ENCODE measurements around the gene C9orf50.
A peak's percentile ranks its signal among the peaks of the same experiment; 100 is the strongest.
"Not testable (repeated sequence)": the region's sequence is repeated elsewhere in the genome, so short reads cannot be mapped to it uniquely, and the experiment has no call there.

The C9orf50 gene

DNA sequence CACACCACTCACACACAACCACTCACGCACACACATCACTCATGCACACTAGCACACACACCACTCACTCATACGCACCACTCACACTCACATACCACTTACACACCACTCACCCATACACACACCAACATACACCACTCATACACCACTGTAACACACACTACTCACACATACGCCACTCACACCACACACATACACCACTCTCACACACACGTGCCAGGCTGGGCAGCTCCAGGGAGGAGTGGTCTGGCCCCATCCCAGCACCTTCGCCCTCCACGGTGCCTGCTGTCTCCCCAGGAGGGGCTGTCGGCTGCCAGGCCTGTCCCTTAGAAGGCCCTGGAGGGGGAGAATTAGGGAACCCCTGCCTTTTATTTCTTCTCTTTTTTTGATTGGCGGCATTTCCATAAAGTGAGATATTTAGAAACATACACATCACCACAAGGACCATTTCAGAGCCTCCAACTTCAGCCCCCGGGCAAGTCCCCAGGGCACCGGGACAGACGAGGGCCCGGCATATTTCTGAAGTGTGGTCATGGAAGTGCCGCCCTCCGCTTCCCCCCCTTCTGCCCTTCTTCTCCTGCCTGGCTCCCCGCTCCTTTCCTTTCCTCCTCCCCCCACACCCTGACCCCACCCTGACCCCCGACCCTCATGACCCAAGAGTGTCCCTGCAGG lies 27.3 kb upstream of the C9orf50 start:
- no peak for DNase-seq (ENCODE audit: low spot score)

DNA sequence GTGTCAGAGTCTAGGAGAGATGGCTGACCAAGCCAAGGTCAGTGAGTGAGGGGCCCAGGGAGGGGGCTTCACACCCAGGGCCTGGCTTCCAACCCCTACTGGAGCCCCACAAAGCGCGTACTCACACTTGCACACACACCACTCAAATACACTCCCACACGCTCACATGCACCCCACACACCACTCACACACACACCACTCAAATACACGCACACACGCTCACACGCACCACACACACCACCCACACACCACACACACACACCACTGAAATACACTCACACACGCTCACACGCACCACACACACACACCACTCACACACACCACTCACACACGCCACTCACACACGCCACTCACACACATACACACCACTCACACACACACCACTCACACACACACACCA lies 26.7 kb upstream of the C9orf50 start:
- DNase-seq (ENCODE audit: low spot score): no peak

DNA sequence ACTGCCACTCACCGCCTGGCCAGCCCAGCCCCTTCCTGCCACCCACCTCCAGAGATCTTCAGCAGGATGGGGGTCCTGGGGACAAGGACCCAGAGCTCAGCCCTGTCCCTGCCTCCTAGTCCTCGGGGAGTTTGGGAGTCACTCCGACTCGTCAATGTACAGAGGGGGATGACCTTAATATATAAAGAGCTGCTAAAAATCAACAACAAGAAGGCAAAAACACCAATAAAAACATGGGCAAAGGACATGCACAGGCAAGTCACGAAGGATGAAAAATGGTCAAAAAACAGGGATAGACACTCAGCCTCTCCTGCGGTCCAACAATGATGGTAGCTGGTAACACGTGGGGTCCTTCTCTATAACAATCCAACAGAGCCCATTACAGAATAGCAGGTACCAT lies 25.8 kb upstream of the C9orf50 start:
- no peak for DNase-seq (ENCODE audit: low spot score)

DNA sequence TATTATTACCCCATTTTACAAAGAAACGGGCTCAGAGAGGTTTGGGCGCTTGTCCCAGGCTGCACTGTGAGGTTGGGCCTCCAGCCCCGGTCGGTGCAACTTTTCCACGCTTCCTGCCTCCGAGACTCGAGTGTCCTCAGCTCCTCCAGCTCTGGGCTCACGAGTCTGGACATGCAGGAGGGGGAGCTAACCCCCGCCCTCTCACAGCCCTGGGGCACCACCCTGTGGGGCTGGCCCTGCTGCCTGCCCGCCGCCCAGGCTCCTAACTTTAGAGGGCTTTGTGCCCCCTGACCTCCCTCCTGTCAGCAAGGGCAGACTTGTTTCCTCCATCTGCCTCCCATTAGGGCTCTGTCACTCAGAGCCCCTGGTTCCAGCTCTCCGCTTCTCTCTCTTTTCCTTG lies 25.4 kb upstream of the C9orf50 start:
- no peak for DNase-seq (ENCODE audit: low spot score)

DNA sequence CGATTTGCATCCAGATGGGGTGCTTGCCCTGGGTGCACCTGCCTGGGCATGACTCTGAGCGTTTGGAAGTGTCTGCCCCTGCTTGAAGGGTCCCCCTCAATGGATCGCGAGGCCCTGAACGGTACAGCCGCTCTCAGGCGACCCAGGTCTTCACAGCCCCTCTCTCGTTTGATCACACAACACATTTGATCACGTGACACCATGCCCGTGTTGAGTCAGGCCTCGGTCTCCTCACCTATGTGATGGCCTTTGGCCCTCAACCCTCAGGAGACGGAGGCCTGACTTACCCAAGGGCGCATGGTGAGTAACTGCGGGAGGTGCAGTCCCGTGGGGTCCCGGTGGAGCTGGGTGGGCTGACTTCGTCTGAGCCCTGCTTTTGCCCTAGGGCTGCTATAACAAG lies 24.0 kb upstream of the C9orf50 start:
- DNase-seq (ENCODE audit: low spot score): no peak

DNA sequence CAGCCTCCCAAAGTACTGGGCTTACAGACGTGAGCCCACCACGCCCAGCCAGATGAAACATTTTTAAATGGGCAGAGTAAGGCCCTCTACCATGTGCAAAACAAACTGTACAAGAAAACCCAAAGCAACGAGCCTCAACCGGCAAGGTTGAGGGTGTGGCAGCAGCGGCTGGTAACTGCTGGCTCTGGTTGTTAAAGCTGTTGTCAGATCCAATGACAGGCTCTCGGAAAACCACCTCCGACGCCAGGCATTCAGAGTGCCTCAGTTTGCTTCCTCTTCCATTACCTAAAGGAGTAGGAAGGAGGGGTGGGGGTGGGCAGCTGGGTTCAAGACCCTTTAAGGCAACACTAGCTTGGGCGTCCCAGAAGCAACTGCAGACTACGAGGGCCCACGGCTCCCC lies 23.5 kb upstream of the C9orf50 start:
- no peak for DNase-seq (ENCODE audit: low spot score)

DNA sequence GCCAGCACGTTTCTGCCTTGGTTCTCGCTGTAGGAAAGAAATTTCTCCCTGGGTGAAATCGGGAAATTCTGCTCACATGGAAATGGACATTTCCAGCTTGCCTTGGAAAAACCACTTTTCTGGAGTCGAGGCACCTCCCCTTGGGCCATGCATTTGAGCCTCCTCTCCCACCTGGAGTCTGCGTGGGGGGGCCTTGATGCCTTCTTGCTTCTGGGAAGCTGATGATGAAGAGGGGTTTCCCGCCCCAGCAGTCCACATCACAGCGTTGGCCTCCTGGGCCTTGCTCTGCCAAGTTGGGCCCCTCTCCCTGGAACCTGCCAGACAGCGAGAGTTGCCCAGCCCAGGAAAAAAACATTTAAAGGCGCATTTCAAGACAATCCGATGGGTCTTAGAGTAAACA lies 22.8 kb upstream of the C9orf50 start:
- DNase-seq (ENCODE audit: low spot score): no peak

DNA sequence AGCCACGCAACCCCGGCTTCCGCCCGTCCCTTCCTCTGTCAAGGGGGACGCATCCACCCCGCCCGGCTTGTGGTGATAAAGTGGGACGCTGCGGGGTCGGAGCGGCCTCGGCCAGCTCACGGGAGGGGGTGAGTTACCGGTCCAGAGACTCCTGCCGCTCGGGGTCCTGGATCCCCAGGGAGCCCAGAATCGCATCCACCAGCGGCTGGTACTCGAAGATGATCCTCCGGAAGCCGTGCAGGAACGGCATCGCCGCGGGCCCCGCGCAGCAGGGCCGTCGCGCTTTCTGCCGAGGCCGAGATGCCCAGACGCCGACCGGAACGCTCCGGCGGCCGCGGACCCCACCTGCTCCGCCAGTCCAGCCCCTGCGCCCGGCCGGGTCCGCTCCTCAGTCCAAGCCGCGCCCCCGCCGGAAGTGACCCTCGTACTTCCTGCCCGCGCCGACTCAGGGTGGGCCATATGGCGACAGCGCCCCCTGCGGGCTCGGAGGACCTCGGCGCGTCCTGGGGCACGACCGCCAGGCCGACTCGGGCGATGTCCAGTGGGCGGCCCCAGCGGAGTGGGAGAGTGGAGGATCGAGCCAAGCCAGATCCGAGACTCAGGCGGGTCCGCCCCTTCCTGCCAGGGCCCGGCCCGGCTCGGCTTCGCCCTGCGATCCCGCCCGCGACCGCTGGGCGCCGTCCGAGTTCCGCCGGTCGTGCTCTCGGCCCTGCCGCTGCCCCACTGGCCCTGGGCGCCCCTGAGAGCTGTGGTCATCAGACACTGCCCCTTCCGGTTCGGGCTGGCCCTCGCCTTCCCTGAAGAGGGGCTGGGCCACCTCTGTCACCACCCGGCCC lies 21.1 kb upstream of the C9orf50 start, which contains the start of gene ASB6:
TSS of gene ASB6 (minus strand) at position 402 of the 836 bp plus-strand sequence. CDS start at position 250, 152 bp downstream.
- peak; percentile 99 for DNase-seq (ENCODE audit: low spot score)

DNA sequence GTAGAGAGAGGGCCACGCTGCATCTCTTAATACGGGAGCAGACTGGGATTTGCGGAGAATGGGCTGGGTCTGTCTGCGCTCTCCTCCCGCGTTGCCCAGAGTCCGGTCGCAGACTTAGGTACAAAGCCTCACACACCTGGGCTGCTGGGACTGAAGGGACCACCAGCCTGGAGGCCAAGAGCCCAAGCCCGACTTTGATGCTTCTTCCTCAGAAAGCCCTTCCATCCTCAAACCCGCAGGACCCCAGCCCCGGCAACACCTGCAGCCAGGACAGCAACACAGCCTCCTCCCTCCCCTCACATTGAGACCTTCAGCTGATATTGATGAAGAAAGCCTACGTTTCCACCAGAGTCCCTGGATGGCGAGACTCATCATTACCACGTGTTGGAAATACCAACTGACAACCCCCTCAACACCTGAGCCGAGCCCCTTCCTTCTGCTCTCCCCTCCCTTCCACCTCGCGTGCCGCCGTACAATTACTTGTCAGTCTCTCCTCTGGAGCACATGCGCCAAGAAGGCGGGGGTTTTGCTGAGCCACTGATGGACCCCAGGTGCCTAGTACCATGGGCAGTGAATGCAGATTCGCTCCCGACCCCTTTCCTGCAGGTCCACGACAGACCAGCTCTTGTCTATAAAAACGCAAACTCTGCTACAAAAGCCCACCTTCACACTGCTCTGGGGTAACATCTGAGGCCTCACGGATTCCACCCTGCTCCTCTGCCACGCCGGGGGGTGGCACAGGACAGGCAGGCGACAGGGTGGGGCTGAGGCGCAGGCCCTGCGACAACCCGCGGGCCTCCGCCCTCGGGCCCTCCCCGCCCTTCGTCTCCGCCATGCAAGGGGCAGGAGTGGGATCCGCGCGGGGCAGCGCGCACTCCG lies 20.2 kb upstream of the C9orf50 start:
- DNase-seq (ENCODE audit: low spot score): no peak

DNA sequence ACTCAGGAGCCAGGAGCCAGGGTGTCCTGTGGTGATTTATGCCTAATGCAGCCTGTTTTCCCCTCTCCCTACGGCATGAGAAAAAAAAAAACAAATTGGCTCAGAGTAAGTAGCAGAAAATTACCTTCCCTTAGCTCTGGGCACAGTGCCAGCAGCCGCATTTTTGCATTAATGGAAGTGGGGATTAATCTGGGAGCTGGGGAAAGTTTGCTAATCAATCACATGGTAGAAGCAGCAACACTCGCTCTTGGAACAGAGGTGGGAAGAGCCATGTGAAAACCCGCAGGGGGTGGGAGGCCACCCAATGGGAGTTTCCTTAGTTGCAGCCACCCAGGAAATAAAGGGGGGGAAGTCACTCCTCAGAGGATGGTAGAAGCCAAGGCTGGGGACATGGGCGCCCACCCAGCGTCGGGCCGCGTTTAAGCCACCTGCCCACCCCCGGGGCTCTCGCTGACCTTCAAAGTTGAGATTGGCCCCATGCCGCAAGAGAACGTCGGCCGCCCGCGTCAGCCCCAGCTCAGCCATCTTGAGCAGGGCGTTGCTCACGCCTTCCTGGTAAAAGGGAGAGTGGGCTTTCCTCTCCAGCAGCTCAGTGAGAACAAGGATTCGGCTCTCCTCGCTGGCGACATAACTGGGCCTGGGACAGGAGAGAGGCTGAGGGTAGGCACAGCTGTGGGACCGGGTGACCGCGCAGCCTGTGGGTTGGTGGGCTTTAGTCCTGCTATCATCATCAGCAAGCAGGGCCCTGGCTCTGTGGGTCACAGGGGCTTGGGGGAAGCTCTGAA lies 19.4 kb upstream of the C9orf50 start:
- no peak for DNase-seq (ENCODE audit: low spot score)

DNA sequence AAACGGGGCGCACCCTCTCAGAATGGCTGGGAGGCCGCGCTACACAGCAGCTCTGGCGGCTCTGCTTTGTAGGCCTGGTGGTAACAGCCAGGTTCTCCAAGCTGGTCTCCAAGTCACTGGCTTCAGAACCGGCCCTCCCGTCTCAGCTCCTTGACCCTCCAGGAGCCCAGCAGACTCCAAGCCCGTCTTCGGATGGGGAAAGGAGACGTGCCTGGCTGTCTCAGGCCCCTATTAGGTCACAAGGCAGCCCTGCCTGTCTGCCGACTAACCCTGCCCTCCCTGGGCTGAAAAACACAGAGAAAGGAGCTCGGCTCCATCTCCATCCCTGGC lies 18.8 kb upstream of the C9orf50 start:
- no peak for DNase-seq (ENCODE audit: low spot score)

DNA sequence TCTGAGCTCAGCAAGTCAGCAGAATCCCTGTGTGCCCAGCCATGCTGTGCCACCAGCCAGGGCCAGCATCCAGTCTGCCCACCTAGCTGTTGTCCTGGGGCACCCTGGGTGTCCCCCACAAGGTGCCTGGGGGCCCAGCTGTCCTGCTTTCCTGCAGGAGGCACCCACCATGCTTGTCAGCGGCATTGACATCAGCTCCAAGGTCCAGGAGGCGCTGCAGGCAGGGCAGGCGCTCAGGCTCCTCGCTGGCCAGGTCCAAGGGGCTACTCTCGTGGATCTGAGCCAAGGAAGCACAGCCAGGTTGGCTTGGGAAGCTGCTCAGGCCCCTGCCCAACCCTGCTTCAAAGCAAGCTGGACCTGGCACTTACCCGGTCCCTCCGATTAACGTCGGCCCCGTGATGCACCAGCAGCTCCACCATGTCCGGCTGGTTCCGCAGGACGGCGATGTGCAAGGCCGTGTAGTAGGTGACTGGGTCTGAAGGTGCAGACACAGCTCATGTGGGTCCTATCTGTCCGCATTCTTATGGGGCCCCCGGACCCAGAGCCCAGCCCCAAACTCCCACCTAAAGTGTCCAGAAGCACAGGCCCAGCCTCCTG lies 18.2 kb upstream of the C9orf50 start:
- DNase-seq (ENCODE audit: low spot score): no peak

DNA sequence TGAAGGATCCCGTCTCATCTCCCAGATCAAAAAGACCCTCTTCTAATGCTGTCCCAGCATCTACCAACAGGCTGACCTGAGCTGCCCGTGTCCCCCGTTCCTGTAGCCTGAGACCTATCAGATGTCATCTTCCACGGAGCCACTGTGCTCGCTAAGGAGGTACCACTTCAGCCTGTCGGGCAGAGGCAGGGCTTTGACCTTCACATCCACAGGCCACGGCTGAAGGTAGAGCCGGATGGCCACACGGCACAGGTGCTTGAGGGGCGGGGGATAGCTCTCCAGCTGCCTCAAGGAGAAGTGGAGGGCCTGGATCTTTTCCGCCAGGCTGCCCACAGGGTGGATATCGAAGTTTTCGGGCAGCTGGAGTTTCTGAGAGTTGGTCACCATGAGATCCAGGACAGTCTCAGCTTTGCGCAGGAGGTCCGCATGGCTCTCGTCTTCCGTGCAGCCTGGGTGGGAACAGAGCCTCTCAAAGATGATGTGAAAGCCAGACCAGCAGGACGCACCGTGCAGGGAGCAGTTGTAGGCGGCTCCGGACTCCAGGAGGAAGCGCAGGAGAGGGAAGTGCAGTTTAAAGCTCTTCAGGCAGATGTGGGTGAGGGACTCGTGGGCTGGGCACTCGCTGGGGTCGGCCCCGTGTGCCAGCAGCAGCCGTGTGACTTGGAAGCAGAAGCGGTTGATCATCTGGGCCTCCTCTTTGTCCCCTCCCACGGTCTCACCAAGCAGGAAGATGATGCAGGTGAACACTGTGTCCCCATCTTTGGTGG lies 17.0 kb upstream of the C9orf50 start:
- no peak for DNase-seq (ENCODE audit: low spot score)

DNA sequence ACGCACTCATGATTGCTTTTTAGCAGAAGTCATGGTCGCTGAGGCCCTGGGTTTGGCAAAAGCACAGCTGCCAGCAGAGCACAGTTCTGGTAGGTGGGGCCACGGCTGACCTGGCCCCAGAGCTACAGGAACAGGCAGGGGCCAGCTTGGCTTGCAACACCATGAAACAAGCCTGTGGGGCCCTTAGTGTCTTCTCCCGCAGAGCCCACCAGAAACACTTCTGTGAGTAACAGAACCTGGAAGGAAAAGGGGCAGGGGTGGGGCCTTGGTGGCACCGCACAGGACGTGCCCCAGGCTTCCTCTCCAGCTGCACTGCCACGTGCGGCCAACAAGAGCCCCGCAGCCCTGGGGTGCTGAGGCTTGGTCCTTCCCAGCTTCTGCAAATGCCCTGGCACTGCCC lies 16.2 kb upstream of the C9orf50 start:
- no peak for DNase-seq (ENCODE audit: low spot score)

DNA sequence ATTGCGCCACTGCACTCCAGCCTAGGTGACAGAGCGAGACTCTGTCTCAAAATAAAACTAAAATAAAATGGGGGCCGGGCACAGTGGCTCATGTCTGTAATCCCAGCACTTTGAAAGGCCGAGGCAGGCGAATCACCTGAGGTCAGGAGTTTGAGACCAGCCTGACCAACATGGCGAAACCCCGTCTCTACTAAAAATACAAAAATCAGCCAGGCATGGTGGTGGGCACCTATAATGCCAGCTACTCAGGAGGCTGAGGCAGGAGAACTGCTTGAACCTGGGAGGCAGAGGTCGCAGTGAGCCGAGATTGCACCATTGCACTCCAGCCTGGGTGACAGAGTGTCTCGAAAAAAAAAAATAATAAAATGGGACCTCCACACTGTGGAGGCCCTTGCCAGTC lies 15.4 kb upstream of the C9orf50 start:
- DNase-seq (ENCODE audit: low spot score): not testable (repeated sequence)

DNA sequence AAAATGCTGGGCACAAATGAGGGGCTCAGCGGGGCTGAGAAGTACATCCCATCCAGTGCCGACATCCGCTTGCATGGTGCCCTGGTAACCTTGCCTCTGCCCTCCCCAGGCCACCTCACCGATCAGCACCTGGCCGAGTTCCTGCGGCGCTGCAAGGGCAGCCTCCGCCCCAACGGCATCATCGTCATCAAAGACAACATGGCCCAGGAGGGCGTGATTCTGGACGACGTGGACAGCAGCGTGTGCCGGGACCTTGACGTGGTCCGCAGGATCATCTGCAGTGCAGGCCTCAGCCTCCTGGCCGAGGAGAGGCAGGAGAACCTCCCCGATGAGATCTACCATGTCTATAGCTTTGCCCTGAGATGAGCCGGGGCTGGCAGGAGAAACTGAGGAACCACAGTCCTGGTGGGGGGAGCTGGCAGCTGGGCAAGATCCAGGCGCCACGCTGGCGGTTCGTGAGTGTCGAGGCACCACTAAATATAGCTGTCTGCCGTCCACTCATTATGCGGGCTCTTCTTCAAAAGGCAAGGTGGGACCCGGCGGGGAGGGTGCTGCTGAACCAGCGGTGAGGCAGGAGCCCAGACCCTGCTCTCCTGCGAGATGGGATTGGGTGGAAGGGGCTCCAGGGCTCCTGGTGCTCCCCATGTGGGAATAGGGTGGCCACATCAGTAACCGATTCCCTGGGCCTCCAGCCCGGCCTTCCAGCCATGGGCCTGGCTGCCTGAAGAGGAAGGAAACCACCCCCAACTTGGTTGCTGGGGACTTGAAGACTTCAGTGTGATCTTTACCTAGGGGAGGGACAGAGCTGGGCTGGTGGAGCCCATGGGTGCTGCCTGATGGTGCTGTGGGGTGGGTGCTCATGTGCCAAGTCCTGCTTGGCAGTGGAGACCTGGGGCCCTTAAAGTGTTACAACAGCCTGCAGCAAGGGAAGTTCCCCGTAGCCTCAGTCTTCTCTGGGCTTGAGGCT lies 14.5 kb upstream of the C9orf50 start:
- DNase-seq (ENCODE audit: low spot score): no peak

DNA sequence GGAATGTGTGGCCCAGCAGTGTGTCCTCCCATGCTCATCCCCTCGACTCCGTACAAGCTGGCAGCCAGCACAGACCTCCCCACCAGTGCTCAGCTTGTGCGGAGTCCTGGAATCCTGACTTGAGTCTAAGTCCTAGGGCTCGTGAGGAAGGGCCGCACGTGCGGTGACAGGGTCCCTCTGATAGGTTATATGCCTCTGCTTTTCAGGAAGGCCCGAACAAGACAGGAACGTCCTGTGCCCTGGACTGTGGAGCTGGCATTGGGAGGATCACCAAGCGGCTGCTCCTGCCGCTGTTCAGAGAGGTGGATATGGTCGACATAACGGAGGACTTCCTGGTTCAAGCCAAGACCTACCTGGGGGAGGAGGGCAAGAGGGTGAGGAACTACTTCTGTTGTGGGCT lies 12.9 kb upstream of the C9orf50 start:
- DNase-seq (ENCODE audit: low spot score): no peak

DNA sequence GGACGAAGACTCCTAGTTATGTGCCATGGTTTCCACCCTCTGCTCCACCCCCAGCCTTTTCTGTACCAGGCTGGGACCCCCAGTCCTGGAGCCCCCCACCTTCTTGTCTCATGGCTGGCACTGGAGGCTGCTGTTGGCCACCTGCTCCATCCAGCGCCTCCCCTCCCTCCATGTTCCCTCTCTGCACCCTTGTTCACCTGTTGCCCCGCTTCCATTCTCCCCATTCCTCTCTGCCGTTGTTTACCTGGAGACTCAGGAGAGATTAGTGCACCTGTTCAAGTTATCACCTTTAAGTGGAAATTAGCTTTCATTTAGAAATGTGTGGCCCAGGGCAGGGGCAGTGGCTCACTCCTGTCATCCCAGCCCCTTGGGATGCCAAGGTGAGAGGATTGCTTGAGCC lies 12.3 kb upstream of the C9orf50 start:
- DNase-seq (ENCODE audit: low spot score): no peak

DNA sequence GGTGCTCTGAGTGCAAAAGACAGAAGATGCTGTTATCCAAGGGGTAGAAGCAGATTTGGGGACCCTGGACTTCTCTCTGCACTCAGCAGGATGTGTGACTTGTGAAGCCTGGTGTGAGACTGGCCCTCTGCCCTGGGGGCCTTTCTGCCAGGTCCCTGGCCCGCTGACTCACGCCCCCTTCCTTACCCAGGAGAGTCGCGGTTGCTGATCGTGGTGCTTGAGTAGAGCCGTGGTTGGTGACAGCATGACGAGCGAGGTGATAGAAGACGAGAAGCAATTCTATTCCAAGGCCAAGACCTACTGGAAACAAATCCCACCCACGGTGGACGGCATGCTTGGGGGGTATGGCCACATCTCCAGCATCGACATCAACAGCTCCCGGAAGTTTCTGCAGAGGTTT lies 11.6 kb upstream of the C9orf50 start:
- no peak for DNase-seq (ENCODE audit: low spot score)
